Measurements from ENCODE around the gene MPEG1. TPM values are rescaled to one million over a fixed set of nuclear protein-coding genes. Genes with fewer than 3 reads are reported as not detected.

Gene MPEG1
- total RNA-seq, 2 donors from 2014 or later: 0.11 TPM; not detected in 1

DNA sequence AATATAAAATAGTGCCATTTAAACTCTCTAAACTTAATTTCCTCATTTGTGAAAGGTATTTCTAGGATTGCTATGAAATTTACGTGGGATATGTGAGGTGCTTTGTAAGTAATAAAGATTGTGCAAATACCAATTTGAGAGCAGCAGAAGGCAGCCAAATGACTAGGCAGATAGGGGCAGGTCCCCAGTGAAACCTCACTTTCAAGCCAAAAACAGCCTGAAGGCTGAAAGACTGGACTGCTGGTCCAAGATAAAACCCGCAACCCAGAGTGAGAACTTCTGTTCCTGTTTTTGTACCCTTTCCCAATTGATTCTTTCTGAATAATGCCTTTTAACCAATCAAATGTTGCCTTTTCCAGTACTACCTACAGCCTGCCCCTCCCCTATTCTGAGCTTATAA lies 33.6 kb downstream of the MPEG1 start:
- no peak for DNase-seq (ENCODE audit: low spot score)
- no peaks in the 10 kb centered on the region for H3K9me3 Mint-ChIP-seq
- no peak overlapping the region for H3K27ac Mint-ChIP-seq
- no peaks in the 10 kb centered on the region for H3K36me3 Mint-ChIP-seq
- peaks cover 9 to 11% of the 10 kb centered on the region in 2 donors for H3K27me3 Mint-ChIP-seq
- H3K4me1 Mint-ChIP-seq (ENCODE audit: low read depth in 2 of 2): peaks cover 0 to 6% of the 10 kb centered on the region in 2 donors
- no peak overlapping the region for H3K4me3 Mint-ChIP-seq
- no peak for ATAC-seq

DNA sequence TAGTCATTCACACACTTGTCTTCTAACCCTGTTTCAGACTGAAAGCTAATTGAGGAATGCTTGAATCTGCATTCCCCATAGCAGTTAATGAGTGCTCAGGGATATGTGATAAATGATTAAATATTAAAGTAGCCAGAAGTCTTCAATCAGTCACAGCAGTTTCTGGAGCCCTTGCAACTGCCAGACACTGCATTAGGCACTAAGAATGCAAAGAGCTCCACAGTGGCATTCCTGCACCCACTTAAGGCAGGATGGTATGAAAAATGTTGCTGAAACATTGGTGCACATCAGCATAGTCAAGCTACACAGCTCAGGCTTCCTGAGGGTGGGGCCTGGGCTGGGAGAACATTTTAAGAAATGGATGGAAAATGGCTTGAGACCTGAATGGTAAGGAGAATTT lies 34.3 kb downstream of the MPEG1 start:
- Mint-ChIP-seq H3K9me3 (no peaks in the 10 kb centered on the region), H3K4me3 (no peak overlapping the region), H3K4me1 (ENCODE audit: low read depth in 2 of 2) (peaks cover 0 to 9% of the 10 kb centered on the region in 2 donors), H3K36me3 (no peaks in the 10 kb centered on the region), H3K27ac (no peak overlapping the region), H3K27me3 (peaks cover 11% of the 10 kb centered on the region in 2 donors)
- ATAC-seq: no peak
- DNase-seq (ENCODE audit: low spot score): no peak

DNA sequence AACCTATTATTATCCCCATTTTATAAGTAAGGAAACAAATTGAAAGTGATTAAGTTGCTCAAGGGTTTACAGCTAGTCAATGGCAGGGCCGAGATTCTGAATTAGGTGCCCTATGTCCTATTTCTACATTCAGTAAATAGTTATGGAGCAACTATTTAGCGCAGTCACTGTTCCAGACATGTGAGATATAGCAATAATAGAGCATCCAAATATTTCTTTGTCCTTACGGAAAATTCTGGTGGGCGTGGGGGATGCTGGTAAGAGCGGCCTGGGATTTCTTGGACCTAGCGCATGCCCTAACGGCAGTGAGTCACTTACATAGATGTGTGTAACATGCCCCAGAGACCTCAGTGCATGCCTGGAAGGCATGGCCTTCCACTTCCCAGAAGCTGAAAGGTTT lies 36.4 kb downstream of the MPEG1 start:
- Mint-ChIP-seq H3K4me3 (no peak overlapping the region), H3K27ac (no peak overlapping the region), H3K9me3 (no peaks in the 10 kb centered on the region), H3K4me1 (ENCODE audit: low read depth in 2 of 2) (peaks cover 7 to 16% of the 10 kb centered on the region in 2 donors), H3K27me3 (peaks cover 18% of the 10 kb centered on the region in 2 donors), H3K36me3 (no peaks in the 10 kb centered on the region)
- DNase-seq (ENCODE audit: low spot score) (no peak), ATAC-seq (no peak)

DNA sequence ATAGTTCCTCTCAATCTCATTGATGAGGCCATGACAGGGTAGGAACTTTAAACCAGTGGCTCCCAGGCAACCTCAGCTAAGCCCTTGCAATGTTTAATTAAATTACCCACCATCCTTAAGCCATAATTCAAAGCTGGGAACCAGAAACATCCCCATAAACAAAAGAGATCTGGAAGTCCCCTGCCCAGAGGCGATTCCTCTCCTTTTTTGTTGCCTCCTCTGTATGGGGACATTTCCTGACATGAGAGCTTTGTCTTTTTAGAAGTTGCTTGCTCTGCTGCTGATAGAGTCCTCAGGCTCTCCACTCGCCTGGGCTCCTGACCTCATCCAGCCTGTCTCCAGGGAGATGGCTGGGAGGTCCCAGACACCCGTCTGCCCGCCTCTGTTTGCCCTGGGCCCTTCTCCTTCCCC lies 37.6 kb downstream of the MPEG1 start:
- Mint-ChIP-seq H3K27ac (no peak overlapping the region), H3K36me3 (no peaks in the 10 kb centered on the region), H3K27me3 (peaks cover 18% of the 10 kb centered on the region in 2 donors), H3K9me3 (no peaks in the 10 kb centered on the region), H3K4me1 (ENCODE audit: low read depth in 2 of 2) (peaks cover 7 to 16% of the 10 kb centered on the region in 2 donors), H3K4me3 (no peak overlapping the region)
- ATAC-seq: no peak
- no peak for DNase-seq (ENCODE audit: low spot score)

DNA sequence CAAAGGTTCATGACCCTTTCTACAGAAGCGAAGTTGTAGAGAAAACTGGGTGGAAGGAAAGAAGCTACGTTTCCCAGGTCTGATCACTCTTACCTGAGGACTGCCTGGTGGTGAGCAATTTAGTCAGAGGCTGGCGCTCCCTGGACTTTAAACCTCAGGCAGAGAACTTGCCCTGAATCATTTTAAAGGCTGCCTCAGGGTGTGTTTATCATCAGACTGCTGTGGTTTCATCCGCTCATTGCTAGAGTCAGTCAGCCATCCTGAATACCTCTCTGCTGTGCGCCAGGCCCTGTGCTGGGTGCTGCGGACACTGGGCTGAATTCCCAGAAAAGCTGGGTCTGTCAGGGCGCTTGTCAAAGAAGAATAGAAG lies 38.1 kb downstream of the MPEG1 start:
- DNase-seq (ENCODE audit: low spot score) (no peak), ATAC-seq (no peak)
- Mint-ChIP-seq H3K27ac (no peak overlapping the region), H3K4me3 (no peak overlapping the region), H3K4me1 (ENCODE audit: low read depth in 2 of 2) (peaks cover 7 to 14% of the 10 kb centered on the region in 2 donors), H3K9me3 (no peaks in the 10 kb centered on the region), H3K27me3 (peaks cover 18 to 21% of the 10 kb centered on the region in 2 donors), H3K36me3 (no peaks in the 10 kb centered on the region)

DNA sequence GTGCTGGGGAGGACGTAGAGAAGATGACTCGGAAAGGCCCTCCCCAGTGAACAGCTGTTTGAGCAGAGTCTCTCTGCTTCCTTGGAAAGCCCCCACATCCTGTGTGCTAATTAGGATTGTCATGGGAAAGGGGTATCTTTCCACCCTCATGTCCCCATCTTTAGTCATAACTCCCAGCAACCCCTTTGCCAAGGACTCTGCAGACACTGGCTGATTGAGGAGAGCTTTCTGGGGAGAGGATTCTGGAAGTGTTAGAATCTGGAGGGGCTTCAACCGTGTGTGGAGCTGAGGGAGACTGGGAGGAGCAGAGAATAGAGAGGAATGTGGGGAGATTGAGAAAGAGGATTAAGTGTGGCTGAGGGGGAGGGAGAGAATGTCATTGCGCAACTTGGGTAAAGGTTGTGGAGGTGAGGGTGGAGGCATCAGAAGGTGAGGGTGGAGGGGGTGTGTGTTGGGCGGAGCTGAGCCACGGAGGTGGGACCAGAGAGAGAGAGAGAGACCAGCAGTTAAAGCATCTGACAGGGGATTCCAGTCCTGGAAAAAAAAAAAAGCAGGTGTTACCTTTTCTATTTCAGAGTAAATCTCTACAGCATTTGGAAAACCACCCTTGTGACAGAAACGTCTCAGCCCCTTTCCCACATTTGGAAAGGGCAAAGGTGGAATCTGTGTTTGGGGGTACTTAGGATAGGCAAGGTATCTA lies 38.6 kb downstream of the MPEG1 start:
- Mint-ChIP-seq H3K27me3 (peaks cover 18 to 24% of the 10 kb centered on the region in 2 donors), H3K4me1 (ENCODE audit: low read depth in 2 of 2) (peaks cover 7 to 10% of the 10 kb centered on the region in 2 donors), H3K36me3 (no peaks in the 10 kb centered on the region), H3K27ac (no peak overlapping the region), H3K9me3 (no peaks in the 10 kb centered on the region), H3K4me3 (no peak overlapping the region)
- DNase-seq (ENCODE audit: low spot score) (no peak), ATAC-seq (no peak)

GRCh38 chr11:59173080-59173963 lies 39.4 kb downstream of the MPEG1 start:
- Mint-ChIP-seq H3K27me3 (peaks cover 18 to 24% of the 10 kb centered on the region in 2 donors), H3K4me3 (peak overlapping the region; percentile 83), H3K27ac (no peak overlapping the region), H3K4me1 (ENCODE audit: low read depth in 2 of 2) (peaks cover 7 to 10% of the 10 kb centered on the region in 2 donors), H3K9me3 (no peaks in the 10 kb centered on the region), H3K36me3 (no peaks in the 10 kb centered on the region)
- no peak for DNase-seq (ENCODE audit: low spot score)
- ATAC-seq: no peak

DNA sequence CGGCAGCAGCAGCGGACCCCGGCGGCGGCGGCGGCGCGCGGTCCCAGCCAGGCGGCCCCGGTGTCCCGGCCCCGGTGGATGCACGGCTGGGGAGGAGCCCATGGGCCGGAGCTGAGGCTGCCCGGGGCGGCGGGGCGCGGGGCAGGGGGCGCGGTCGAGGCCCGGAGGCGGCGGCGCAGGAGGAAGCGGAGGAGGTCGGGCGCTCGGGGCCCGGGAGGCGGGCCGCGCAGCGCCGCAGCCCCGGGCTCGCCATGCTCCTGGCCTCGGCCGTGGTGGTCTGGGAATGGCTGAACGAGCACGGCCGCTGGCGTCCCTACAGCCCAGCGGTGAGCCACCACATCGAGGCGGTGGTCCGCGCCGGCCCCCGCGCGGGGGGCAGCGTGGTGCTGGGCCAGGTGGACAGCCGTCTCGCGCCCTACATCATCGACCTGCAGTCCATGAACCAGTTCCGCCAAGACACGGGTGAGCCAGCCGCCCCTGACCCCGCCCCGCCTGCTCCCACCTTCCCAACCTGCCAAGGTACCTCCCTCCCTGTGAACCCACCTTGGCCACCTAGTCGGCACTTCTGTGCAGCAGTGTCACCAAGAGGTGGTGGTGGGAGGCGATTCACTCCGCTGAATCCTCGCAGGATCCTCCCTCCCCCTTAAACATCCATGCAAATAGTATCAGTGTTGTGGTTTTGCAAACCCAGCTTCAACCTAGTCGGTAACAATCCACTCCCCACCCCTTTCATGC lies 40.2 kb downstream of the MPEG1 start:
- Mint-ChIP-seq H3K27me3 (peaks cover 14 to 21% of the 10 kb centered on the region in 2 donors), H3K36me3 (no peaks in the 10 kb centered on the region), H3K9me3 (no peaks in the 10 kb centered on the region), H3K4me1 (ENCODE audit: low read depth in 2 of 2) (peaks cover 7 to 10% of the 10 kb centered on the region in 2 donors), H3K27ac (no peak overlapping the region), H3K4me3 (peak overlapping the region; percentile 83)
- DNase-seq (ENCODE audit: low spot score) (no peak), ATAC-seq (peak; percentile 30 to 52)

GRCh38 chr11:59171508-59172322 lies 41.0 kb downstream of the MPEG1 start, which contains the start of gene DTX4:
DTX4 (plus strand) TSS chr11:59172132; CDS start chr11:59172596, 464 bp downstream.
- Mint-ChIP-seq H3K27ac (no peak within 1 kb of the TSS), H3K4me1 (ENCODE audit: low read depth in 2 of 2) (peaks cover 7 to 10% of the 10 kb centered on the region in 2 donors), H3K36me3 (no peaks in the 10 kb centered on the region), H3K27me3 (peaks cover 6 to 22% of the 10 kb centered on the region in 2 donors), H3K4me3 (peak within 1 kb of the TSS; percentile 83), H3K9me3 (no peaks in the 10 kb centered on the region)
- DNase-seq (ENCODE audit: low spot score) (peak; percentile 93), ATAC-seq (peak; percentile 91 to 96)

DNA sequence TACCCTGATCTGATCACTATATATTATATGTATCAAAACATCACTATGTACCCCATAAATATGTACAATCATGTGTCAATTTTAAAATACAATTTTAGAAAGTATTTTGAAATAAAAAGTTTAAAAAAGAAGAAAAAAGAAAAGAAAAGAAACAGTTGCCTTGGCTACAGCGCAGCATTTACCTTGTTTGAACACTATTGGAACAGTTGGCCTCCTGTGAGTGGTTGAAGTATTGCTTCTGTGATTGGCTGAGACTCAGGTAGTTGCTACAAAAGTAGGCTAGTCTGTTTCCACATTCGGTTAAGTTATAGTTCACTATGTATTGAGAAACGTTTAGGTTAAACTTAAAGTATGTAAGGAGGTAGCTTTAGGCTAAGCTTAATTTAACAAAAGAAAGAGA lies 48.7 kb downstream of the MPEG1 start:
- DNase-seq (ENCODE audit: low spot score) (no peak), ATAC-seq (no peak)
- no peaks in the 10 kb centered on the region for H3K9me3 Mint-ChIP-seq
- no peak overlapping the region for H3K27ac Mint-ChIP-seq
- no peak overlapping the region for H3K4me3 Mint-ChIP-seq
- peaks cover 18 to 19% of the 10 kb centered on the region in 2 donors for H3K27me3 Mint-ChIP-seq
- no peaks in the 10 kb centered on the region for H3K4me1 Mint-ChIP-seq (ENCODE audit: low read depth in 2 of 2)
- no peaks in the 10 kb centered on the region for H3K36me3 Mint-ChIP-seq
